Omental fat pad (tissue), 4 donors: ENCODE results near the gene NLGN4Y. TPM values are rescaled to one million over a fixed set of nuclear protein-coding genes. Genes with fewer than 3 reads are reported as not detected.

ENCODE experiments used
- ATAC-seq: fragments of 150-250 bp; one replicate; pipeline ENCODE4 v1.9.1; 2016; ENCODE audit warnings: mild to moderate bottlenecking, moderate library complexity; ENCODE audit not compliant: low FRiP score
- DNase-seq: peaks from one replicate; pipeline ENCODE4 v3.0.0-alpha.2; 2019; ENCODE audit warnings: low spot score
- CTCF ChIP-seq, 3 donors: fragments of 450-650 bp; IDR thresholded peaks; one replicate each; pipeline ENCODE4 v1.5.1; 2016 to 2017; ENCODE audit warnings: antibody characterized with exemption in 3 of 3, mild to moderate bottlenecking in 3 of 3, moderate library complexity in 2 of 3
- total RNA-seq, 4 donors: library from RNA; depleted of rRNA; stranded (reverse); fragments of >200 nt; gene quantifications; one replicate each; pipeline ENCODE4 v1.1.0, GENCODE V29; 2016

NLGN4Y gene
- total RNA-seq, 4 donors from 2014 or later, result 15.5 to 21.8 TPM; not detected in 2

DNA sequence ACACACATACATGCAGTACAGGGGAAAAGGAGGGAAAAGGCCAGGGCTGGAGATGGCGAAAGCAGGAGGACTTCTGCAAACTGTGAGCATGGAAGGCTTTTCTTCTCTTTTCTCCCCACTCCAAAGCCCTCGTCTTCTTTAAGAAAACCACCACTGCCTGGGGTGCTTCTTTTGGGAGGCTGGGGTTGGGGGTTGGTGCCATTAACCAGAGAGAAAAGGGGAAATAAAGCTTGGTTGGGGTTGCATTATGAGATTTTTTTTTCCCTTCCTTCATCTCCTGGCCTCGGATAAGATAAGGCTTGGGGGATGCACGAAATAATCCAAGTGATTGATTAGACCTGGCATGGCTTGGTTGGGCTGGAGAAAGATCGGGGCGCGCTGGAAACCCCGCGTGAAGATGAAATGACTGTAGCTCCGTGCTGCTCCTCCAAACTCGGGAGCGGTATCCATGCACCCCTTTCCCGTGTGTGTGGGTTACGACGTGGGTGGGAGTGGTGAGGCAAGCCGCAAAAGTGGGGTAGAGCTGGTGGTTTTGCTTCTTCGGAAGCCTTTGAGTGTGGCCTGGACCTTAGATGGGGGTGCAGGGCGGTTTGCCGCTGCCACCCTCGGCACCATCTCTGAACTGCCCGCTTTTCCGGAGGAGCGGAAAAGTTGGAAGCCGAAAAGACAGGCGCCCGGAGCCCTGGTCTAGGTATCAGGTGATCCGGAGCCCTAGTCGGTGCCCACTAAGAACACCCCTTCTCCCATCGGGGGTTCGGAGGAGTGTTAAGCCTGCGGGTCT is 648 bp upstream of the NLGN4Y start:
- TF ChIP-seq CTCF (IDR thresholded peaks at IDR 0.05), result no peak

DNA sequence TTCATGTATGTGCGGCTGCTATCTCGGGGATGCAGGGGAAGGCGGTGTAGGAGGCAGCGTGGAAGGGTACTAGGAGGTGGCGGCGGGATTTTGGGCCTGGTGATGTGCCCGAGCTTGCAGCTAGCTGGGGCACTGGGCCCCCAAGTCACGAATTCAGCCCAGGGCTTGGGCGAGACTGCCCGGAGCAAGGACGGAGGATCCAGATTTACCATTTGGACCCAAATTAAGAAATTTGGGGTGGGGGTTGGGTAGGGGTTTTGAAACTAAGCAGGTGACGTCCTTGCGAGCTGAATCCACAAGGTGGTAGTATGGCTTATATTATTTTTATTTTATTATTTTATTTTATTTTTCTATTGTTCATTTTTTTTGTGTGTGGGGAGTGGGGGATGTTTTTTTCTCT is 986 bp downstream of the NLGN4Y start:
- ATAC-seq (no peak), DNase-seq (no peak)
- no peak for TF ChIP-seq CTCF (IDR thresholded peaks at IDR 0.05)

More for the DNA sequence above, 648 bp upstream of the NLGN4Y start:
- ATAC-seq, result no peak
- no peak for DNase-seq

- TF ChIP-seq CTCF (IDR thresholded peaks at IDR 0.05), result no peak
- no peak for ATAC-seq
- no peak for DNase-seq
Measured at GRCh38 chrY:14528361-14528760, 4.0 kb downstream of the NLGN4Y start.

GRCh38 chrY:14536703-14537102 is 12.4 kb downstream of the NLGN4Y start:
- DNase-seq (no peak), ATAC-seq (no peak)
- TF ChIP-seq CTCF (IDR thresholded peaks at IDR 0.05), result no peak

DNA sequence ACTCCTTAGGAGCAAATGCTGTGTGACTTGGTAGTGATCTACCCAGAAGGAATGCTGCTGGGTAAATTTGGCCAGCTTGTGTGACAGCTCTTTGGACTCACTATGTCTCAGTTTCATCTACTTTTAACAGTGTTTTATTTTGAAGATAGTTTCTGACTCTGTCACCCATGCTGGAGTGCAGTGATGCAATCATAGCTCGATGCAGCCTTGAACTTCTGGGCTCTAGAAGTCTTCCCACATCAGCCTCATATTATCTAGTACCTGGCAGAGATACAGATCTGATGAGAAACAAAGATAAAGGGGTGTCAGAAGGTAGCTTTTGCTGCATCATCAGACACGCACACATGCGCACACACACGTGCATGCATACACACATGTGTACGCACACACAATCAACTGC is 19.2 kb downstream of the NLGN4Y start:
- no peak for TF ChIP-seq CTCF (IDR thresholded peaks at IDR 0.05)
- ATAC-seq (no peak), DNase-seq (no peak)

DNA sequence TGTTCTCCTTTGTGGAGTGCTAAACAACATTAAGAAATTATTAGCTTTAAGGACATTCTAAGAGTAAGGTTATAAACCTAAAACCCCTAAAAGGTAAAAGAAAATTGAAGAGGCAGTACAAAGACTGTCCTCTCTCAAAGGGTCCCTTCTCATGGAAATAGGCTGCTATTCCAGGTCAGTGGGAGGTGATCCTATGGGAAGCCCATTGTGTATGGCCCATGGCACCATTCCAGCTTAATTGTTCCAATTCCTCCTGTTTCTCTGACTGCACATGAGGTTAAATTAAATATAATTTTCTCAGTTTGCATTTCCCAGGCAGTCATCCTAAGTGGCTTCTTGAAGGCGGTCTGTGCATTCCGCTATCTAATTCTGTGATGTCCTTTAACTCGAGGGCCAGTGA is 57.0 kb downstream of the NLGN4Y start:
- DNase-seq (no peak), ATAC-seq (no peak)
- TF ChIP-seq CTCF (IDR thresholded peaks at IDR 0.05), result no peak

DNA sequence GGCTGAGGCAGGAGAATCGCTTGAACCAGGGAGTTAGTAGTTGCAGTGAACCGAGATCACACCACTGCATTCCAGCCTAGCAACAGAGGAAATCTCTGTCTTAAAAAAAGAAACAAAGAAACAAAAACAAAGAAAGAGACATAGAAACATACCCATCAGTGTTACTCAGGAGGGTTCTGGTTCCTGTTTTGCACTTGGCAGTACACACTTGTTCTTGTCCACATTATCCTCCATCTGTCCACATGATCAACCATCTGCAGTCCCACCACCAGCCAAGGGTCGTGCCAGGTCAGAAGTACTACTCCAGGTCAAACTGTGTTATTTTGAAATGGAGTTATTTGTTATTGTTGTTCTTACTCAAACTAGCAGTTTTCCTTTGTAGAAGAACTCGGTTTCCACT is 62.4 kb downstream of the NLGN4Y start:
- DNase-seq (no peak), ATAC-seq (no peak)
- no peak for TF ChIP-seq CTCF (IDR thresholded peaks at IDR 0.05)
